Loucy (cell line): ENCODE measurements around the gene SYT9.

Source experiments
- EZH2phosphoT487 ChIP-seq: fragments of 200-600 bp; IDR thresholded peaks from 2 replicates; pipeline ENCODE4 v1.6.1; 2018; ENCODE audit warnings: antibody characterized with exemption, mild to moderate bottlenecking, moderate library complexity, borderline replicate concordance
- TF ChIP-seq, protein P1 (sequence below): fragments of 200-600 bp; sonication (generic); conservative IDR thresholded peaks from 2 replicates; pipeline ENCODE4 v1.5.1; 2014; ENCODE audit warnings: mild to moderate bottlenecking, antibody characterized with exemption, low read length

DNA sequence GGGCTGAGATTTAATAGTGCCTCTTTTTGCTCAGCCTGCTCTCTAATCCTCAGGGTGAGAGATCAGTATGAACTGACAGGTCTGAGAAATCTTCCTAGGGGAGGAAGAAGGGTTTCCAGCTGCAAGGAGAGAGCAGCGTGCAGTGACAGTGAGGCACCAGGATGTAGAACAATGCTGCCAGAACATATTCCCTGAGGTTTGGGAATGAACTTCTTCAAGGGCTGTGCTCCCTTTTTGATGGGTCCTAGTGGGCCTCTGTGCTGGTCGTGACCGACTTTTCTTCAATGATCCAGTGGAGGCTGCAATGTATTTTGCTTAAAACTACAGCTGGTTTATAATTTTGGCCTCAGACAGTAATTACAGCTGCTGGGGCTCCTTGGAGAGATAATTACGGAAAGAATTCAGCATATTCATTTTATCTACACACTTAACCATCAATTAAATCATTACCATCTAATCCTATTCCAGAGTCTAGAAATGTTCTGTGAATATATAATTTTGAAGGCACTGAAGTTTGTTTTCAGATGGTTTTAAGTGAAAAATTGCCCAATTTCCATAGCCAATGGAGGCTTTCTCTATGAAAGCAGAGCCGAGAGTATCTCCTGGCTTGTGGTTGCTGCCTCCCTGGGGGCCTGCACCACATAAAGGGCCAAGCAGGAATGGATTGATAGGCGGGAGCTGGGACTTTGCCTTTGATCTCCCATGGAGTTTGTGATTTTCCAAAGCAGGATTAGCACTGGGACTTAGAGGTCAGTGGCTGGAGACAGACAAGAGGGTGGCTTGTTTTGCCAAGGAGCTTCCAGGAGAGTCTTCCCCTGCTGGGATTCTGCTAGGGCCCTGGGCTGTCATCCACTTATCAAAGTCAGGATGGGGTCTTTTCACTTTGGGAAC lies 192.6 kb downstream of the SYT9 start:
- no peak for TF ChIP-seq EZH2phosphoT487
- TF ChIP-seq, protein P1, sequence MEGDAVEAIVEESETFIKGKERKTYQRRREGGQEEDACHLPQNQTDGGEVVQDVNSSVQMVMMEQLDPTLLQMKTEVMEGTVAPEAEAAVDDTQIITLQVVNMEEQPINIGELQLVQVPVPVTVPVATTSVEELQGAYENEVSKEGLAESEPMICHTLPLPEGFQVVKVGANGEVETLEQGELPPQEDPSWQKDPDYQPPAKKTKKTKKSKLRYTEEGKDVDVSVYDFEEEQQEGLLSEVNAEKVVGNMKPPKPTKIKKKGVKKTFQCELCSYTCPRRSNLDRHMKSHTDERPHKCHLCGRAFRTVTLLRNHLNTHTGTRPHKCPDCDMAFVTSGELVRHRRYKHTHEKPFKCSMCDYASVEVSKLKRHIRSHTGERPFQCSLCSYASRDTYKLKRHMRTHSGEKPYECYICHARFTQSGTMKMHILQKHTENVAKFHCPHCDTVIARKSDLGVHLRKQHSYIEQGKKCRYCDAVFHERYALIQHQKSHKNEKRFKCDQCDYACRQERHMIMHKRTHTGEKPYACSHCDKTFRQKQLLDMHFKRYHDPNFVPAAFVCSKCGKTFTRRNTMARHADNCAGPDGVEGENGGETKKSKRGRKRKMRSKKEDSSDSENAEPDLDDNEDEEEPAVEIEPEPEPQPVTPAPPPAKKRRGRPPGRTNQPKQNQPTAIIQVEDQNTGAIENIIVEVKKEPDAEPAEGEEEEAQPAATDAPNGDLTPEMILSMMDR, result no peak
